HG02852 (cell line): Measurements from ENCODE around the gene GRPEL2.
"Not testable (repeated sequence)": the region's sequence is repeated elsewhere in the genome, so short reads cannot be mapped to it uniquely, and the experiment has no call there.

ENCODE experiments used
- ATAC-seq: cut with Tn5 transposase; IDR thresholded peaks from one replicate; pipeline ENCODE4 v1.9.1; 2021; ENCODE audit warnings: mild to moderate bottlenecking, moderate library complexity; ENCODE audit not compliant: unreplicated experiment

The GRPEL2 gene

DNA sequence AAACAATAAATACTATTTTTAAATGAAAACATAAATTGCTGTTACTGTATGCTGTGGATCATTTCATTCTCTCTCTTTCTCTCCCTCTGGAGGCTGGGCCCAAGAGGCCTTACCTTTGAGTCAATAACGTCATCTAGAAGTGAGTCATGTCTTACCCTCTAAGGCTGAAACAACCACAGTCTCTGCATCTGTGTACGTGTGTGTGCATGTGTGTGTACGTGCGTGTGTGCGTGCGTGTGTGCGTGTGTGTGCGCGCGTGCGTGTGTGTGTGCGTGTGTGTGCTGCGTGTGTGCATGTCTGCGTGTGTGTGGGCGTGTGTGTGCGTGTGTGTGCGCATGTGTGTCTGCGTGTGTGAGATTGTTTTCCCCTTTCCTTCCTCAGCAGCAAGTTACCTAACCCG lies 47.4 kb downstream of the GRPEL2 start:
- no peak for ATAC-seq

- ATAC-seq: not testable (repeated sequence)
These were observed 49.7 kb downstream of the GRPEL2 start for GRCh38 chr5:149394996-149395395.

- ATAC-seq: no peak
These were observed 52.2 kb downstream of the GRPEL2 start for GRCh38 chr5:149397530-149397929.

- ATAC-seq: not testable (repeated sequence)
These were observed 53.5 kb downstream of the GRPEL2 start for GRCh38 chr5:149398747-149399266.

- no peak for ATAC-seq
These were observed 54.5 kb downstream of the GRPEL2 start for GRCh38 chr5:149399775-149400174.

GRCh38 chr5:149400304-149400703 lies 55.0 kb downstream of the GRPEL2 start:
- ATAC-seq: no peak

GRCh38 chr5:149401051-149401450 lies 55.8 kb downstream of the GRPEL2 start:
- ATAC-seq: no peak

- ATAC-seq: no peak
These were observed 57.0 kb downstream of the GRPEL2 start for GRCh38 chr5:149402291-149402690.
